GM18520 (cell line): ENCODE measurements around the gene HEMK1.

Experiments used
- ATAC-seq: cut with Tn5 transposase; IDR thresholded peaks from one replicate; pipeline ENCODE4 v1.9.1; 2021; ENCODE audit not compliant: unreplicated experiment

Gene HEMK1

DNA sequence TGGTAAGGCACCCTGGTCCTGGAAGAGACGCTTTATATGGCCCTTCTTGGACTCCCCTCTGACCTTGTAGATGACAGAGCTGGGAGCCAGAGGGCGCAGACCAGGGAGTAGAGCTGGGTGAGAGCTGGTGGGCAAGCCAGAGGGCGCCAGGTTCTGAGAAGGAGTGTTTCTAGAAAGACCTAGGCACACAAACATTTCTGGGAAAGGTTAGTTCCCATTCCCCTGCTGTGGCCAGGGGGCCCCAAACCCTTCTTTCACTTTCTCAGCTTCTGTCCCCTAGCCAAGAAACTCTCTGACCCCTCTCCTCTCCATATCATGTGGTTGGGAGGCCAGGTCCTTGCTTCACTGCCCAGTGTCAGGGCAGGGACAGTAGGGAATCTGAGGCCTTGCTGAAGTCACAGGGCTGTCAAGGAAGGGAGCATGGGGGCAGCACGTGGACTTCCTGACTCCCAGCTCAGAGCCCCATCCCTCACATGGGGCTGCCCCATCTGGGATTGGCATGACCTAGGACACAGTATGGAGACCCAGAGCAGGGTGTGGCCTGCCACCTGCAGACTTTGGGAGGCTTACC, 3.6 kb downstream of the HEMK1 start:
- no peak for ATAC-seq

GRCh38 chr3:50573566-50574443, 4.5 kb downstream of the HEMK1 start:
- no peak for ATAC-seq

DNA sequence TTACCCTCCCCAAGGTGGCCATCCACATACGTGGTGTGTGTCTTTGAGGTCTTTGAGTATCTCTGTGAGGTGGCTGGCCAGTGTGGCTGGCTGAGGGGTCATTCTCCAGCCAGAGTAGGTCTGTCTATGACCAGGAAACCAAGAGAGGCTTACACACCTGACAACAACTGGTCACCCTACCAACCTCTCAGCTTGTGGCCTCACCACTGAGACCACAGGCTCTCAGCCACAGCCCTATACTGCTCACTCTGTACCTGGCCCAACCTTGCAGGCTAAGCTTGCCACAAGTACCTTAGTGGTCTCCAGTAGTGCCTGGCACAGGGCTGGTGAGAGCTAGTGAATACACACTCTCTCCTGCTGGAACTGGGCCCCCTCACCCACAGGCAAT, 5.1 kb downstream of the HEMK1 start:
- no peak for ATAC-seq

- ATAC-seq = no peak
Measured at GRCh38 chr3:50575372-50575771, 6.0 kb downstream of the HEMK1 start.

DNA sequence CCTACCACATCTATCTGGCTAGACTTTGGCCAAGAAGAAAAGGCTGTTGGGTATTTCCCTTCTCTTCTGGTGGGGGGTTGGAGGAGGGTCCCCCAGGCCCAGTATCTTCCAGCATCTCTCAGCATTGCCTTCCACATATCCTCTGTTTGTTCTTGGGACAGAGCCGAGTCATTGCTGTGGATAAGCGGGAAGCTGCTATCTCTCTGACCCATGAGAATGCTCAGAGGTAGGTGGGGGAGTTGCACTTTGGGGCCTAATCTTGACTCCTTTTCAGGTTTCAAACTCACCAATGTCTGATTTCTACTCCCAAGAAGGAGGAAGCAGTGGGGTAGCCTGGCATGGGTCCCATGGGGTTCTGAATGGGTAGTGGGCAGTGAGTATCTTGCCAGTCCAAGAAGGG, 8.0 kb downstream of the HEMK1 start:
- ATAC-seq = no peak

DNA sequence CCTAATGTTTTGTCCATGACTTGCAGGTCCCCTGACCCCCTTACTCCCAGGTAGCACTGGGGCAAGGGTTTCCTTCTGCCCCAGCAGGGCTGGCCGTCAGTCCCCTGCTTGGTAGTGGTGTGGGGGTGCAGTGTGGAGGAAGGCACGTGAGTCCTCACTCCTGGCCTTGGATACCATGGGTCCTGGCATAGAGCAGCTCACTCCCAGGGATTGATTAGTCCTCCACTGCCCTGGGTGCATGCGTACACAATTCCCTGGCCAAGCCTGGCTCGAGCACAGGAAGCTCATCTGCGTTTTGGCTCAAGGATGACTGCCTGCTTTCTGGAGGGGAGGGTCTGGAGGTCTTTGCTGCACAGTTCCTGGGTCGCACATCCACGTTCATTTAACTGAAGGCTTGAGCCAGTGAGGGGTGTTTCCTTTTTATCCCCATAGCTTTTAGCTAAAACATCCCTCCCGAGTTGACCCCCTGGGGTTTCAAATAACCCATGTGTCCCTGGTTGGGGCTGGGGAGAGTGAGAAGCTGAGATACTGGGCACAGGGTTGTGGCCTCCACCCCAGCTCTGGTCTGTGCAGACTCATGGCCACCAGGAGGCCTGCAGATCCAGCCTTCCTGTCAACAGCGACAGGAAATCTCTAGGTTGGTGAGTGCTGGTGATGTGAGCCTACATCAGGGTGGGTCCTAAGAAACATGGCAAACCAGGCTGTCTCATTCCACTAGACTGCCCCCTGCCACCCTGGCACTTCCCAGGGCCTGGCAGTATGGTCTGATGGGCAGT, 11.5 kb downstream of the HEMK1 start:
- no peak for ATAC-seq

GRCh38 chr3:50581459-50581842, 12.1 kb downstream of the HEMK1 start:
- no peak for ATAC-seq

DNA sequence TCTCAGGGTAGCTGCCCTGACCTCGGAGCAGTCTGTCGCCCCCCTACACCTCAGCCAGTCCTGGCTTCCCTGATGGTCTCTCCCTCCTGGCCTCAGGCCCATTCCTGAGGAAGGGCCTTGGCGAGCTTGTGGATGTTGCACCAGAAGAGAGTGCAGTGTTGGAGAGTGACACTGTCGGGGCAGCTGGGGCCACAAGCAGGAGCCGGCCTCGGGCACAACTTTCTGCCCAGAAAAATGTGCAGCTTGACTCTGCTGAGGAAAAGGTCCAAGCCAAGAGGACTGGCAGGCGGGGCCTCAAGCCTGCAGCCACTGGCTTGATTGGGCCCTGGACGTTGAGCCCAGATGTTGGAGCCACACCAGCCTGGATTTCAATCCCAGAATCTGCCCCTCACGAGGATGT, 12.8 kb downstream of the HEMK1 start:
- no peak for ATAC-seq

- no peak for ATAC-seq
Measured at GRCh38 chr3:50583897-50584296, 14.6 kb downstream of the HEMK1 start.

DNA sequence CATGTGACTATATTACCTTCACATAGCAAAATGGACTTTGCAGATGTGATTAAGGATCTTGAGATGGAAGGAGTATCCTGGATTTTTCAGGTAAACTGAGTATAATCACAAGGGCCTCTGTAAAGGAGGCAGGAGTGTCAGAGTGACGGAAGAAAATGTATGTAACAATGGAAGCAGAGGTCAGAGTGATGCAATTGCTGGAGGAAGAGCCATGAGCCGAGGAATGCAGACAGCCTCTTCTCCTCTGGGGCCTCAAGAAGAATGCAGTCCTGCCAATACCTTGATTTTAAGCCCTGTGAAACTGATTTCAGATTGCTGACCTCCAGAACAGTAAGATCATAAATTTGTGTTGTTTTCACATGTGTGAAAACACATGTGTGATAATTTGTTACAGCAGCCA, 15.1 kb downstream of the HEMK1 start:
- ATAC-seq = no peak

GRCh38 chr3:50585919-50586762, 16.8 kb downstream of the HEMK1 start:
- ATAC-seq = no peak

GRCh38 chr3:50586763-50587070, 17.4 kb downstream of the HEMK1 start:
- ATAC-seq = no peak

- no peak for ATAC-seq
Measured at GRCh38 chr3:50587373-50587772, 18.1 kb downstream of the HEMK1 start.

DNA sequence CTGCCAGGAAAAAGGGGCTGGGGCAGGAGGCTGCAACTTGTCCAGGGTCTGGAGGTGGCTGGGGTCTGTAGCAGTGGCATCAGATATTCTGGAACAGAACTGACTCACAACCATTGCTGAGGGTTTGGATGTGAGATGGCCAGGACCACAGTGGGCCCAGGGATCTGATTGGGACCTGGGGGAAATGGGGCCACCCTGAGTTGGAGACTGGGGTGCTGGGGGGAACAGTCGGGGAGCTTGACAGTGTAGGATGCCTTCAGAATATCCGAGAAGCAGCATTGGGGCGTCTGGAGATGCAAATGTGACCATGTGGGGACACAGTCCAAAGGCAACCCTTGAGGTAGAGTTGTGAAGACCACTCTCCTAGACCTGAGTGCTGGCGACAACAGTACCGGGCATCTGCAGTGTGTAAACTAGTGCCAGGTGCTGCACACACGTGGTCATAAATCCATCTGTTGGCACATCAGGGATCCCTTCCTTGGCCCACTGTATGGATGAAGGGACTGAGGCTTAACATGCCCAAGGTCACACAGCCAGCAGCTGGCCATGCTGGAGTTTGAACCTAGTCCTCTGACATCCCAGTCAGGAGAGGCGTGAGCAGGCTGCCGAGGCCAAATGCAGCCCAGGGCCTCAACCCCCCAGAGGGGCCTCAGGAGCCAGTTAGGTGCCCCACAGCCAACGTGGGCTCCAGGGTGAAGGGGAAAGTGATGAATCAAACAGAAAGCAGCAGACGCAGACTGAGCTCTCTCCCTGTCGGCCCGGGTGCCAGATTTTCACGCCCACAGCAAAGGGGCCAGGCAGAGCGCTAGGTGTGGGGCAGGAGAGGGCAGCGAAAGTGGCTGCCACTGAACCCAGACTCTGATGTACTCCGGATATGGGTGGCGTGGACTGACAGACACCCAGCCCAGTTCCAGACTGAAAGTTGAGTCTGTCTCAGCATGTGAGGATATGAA, 18.8 kb downstream of the HEMK1 start:
- no peak for ATAC-seq

DNA sequence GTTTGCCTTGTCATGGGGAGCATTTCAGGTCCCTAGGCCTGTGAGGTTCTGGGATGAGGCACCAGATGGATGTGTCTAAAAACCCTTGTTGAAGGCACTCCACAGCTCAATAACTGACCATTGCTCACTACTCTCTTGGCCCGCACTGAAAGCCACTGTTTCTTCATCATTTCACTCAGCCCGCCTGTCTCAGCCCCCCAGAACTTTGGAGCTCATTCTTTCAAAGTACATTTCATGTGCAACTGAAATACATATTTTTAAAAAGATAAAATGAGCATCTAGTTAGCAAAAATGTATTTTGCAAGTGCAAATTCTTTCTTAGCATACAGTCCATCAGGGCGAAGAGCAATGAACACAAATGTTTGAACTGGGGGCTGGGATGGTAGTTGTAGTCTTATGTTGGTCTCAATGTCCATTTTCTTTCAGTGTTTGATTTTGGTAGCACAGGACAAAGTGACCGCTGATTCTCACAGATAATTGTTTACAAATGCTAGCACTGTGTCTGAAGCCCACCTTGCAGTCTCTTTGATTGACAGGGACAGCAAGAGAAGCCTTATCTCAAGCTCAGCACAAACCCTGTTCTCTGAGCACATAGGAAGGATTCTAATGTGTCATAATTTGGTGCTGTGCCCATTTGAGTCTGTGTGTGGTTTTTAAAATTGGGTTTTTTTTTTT, 19.6 kb downstream of the HEMK1 start:
- ATAC-seq = no peak

GRCh38 chr3:50591196-50591741, 21.9 kb downstream of the HEMK1 start:
- ATAC-seq = no peak

DNA sequence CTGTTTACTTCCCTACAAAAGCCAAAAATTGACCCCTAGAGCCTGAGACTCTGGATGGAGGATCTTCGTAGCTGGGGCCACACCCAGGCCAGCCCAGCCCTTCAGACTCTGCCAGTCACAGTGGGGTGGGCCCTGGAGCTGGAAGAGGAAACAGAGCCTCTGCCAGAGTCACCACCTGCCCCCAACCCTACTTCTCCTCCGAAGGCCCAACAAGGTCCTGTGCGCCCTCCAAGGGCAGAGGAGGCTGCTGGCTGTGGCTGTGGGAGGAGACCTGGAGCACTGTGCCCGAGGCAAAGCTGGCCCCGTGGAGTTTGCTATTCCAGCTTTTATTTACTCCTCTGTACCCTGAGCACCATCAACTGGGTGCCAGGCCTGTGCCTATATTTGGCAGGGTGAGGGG, 23.2 kb downstream of the HEMK1 start:
- ATAC-seq = no peak

DNA sequence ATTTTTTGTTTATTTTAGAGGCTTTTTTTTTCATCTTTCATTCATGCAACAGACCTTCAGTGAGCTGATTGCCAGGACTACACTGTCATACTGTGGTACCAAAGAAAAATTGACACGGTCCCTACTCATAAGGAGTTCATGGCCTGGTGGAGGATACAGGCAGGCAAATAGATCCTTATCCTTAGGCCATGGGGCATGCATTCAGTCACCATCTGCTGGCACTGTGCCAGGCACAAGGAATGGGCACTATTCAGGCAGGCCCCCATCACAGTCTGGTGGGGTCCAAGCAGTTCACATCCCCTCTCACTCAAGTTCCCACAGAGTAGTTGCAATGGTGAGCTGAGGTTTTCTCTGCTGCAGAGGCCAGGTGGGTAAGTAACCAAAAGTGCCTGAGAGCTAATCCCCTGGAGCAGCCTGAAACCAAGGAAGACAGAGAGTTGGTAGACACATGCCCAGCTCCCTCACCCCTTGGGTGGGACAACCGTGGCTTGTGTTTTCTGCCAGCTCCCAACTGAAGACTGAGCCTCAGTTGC, 25.0 kb downstream of the HEMK1 start:
- no peak for ATAC-seq

DNA sequence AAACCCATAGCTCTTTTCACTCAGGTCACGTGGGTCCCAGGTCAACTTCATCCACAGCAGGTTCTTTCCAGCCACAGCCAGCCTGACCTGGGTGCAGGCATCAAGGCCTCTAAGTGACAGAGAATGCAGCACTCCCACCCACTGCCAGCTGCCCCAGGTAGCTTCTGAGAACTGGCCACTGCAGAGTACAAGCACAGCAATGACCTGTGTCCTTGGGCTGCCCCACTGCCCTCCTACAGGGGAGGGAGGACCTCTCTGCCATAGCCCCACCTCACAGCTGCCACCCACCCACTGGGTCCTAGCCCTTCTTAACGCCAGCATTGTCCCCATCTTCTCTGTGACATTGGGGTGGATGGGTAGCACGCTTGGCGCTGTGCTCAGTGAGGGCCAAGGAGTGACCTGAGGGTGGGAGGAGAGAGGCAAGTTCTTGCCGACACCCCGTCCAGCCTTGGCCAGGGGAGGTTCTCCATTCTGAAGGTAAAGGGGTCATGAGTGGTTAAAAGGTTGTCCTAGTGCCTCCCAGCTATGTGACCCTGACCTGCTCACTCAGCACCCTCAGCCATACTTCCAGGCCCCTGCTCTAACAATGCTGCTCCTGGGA, 29.9 kb downstream of the HEMK1 start:
- no peak for ATAC-seq
